Hypothalamus (tissue), 51 donors: Measurements from ENCODE around the gene IL4I1.

Source experiments
- DNase-seq, 51 donors: peaks; one replicate each; lab custom pipeline; 2025; lab: John Stamatoyannopoulos, UW

Gene IL4I1

DNA sequence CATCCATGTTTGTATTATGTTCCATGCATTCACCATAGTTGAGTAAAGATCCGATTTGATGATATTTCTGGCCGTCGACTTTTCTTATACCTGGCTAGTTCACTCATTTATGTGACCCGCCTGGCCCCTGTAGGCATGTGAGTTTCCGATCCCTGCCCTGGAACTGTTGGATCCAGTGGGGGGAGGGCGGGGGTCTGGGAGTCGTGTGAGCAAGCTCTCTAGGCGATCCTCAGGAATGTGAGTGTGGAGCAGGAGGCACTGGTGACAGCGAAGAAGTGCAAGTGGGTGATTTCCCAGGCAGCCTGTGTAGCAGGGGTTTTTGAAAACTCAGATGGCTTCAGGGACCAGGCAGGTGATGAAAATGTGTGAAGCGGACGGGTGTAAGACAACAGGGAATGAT is 56.4 kb downstream of the IL4I1 start:
- no peak for DNase-seq

DNA sequence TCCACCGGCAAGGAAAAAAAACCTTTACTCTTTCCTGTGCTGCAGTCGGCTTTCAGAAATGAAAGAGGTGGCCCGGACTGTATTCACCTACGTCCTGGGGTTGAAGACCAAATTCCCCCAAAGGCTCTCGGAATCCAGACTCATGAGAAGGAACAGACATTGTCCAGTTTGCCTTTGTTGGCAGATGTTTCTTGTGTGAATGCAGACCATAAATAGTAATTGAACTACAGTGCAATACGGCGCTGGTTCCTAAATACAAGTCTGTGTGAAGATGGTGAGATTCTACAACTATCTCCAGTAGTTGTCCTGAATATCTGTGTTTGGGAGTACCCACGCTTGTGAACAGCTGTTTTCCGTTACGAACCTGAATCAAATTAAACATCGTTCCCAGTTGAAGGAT is 57.0 kb downstream of the IL4I1 start:
- no peak for DNase-seq
